SK-N-SH (cell line): Measurements from ENCODE around the gene GLIS1. TPM values are rescaled to one million over a fixed set of nuclear protein-coding genes. Genes with fewer than 3 reads are reported as not detected.

Source experiments
- CTCF ChIA-PET: fragments of 300-600, 350-600 bp; formaldehyde crosslinking; extraction: SDS; loops from one replicate; lab custom pipeline; 2021; lab: Yijun Ruan, JAX
- POLR2A ChIA-PET: fragments of 350-600 bp; sonication (Branson Sonifier 250); formaldehyde crosslinking; extraction: SDS; loops from one replicate; lab custom pipeline; 2020; ENCODE audit warnings: antibody characterized with exemption, inconsistent platforms; lab: Yijun Ruan, JAX
- DNase-seq: peaks from one replicate; pipeline ENCODE4 v3.0.0; 2012
- H2AFZ ChIP-seq: fragments of 200-600 bp; sonication (generic); 2 replicates; pipeline ENCODE4 v1.8.1; 2016; ENCODE audit warnings: antibody characterized with exemption, mild to moderate bottlenecking, low read depth
- H3F3A ChIP-seq: fragments of 200-600 bp; sonication (generic); replicated peaks from 2 replicates; pipeline ENCODE3; 2016; ENCODE audit warnings: antibody characterized with exemption, mild to moderate bottlenecking; ENCODE audit not compliant: insufficient read depth
- H3K27ac ChIP-seq, 2 experiments: fragments of 200-500 bp in 1 of 2; fragments of 200-600 bp in 1 of 2; sonication (Bioruptor generic) in 1 of 2; sonication (generic), shearing (Covaris generic) in 1 of 2; 2 replicates each; pipeline versions ENCODE4 v1.5.1 to v1.6.1; 2014 to 2016; ENCODE audit warnings: low read depth in 2 of 2, inconsistent platforms in 1 of 2, low read length in 1 of 2, mild to moderate bottlenecking in 1 of 2, mixed read lengths in 1 of 2
- H3K27me3 ChIP-seq: fragments of 200-600 bp; sonication (generic), shearing (Covaris generic); 2 replicates; pipeline ENCODE4 v1.6.1; 2016; ENCODE audit warnings: mixed run types; ENCODE audit not compliant: insufficient read depth
- H3K36me3 ChIP-seq, 2 experiments: fragments of 200-500 bp in 1 of 2; fragments of 200-600 bp in 1 of 2; sonication (Bioruptor generic) in 1 of 2; sonication (generic) in 1 of 2; replicated peaks in 1 of 2; 2 replicates each; pipeline versions ENCODE3 to v1.5.1; 2014 to 2016; ENCODE audit warnings: low read length in 1 of 2, mild to moderate bottlenecking in 1 of 2; ENCODE audit not compliant: insufficient read depth in 2 of 2, control insufficient read depth in 1 of 2
- H3K4me1 ChIP-seq, 2 experiments: fragments of 200-500 bp in 1 of 2; fragments of 200-600 bp in 1 of 2; sonication (Bioruptor generic) in 1 of 2; sonication (generic), shearing (Covaris generic) in 1 of 2; 2 replicates each; pipeline versions ENCODE4 v1.5.1 to v1.6.1; 2014 to 2016; ENCODE audit warnings: low read depth in 1 of 2, low read length in 1 of 2, mixed run types in 1 of 2; ENCODE audit not compliant: insufficient read depth in 2 of 2, control insufficient read depth in 1 of 2
- H3K4me2 ChIP-seq: fragments of 200-600 bp; sonication (generic), shearing (Covaris generic); 2 replicates; pipeline ENCODE4 v1.6.1; 2017; ENCODE audit warnings: mixed run types
- H3K4me3 ChIP-seq, 2 experiments: fragments of 200-500 bp in 1 of 2; fragments of 200-600 bp in 1 of 2; sonication (Bioruptor generic) in 1 of 2; sonication (generic), shearing (Covaris generic) in 1 of 2; 2 replicates each; pipeline versions ENCODE4 v1.5.1 to v1.8.1; 2014 to 2016; ENCODE audit warnings: low read depth in 2 of 2, inconsistent platforms in 1 of 2, low read length in 1 of 2, mild to moderate bottlenecking in 1 of 2, mixed read lengths in 1 of 2, moderate library complexity in 1 of 2
- H3K79me2 ChIP-seq: fragments of 200-600 bp; sonication (generic); 2 replicates; pipeline ENCODE4 v1.8.1; 2017; ENCODE audit warnings: mild to moderate bottlenecking; ENCODE audit not compliant: insufficient read depth
- H3K9ac ChIP-seq: fragments of 200-600 bp; sonication (generic); 2 replicates; pipeline ENCODE4 v1.6.1; 2017; ENCODE audit warnings: mixed run types
- H3K9me2 ChIP-seq: fragments of 200-600 bp; sonication (generic); 2 replicates; pipeline ENCODE4 v1.6.1; 2017; ENCODE audit warnings: mixed run types
- H3K9me3 ChIP-seq: fragments of 200-600 bp; sonication (generic); 2 replicates; pipeline ENCODE4 v1.6.1; 2017; ENCODE audit warnings: mixed run types, mild to moderate bottlenecking, moderate library complexity
- H4K20me1 ChIP-seq: fragments of 200-600 bp; sonication (generic); 2 replicates; pipeline ENCODE4 v1.6.1; 2017; ENCODE audit warnings: mild to moderate bottlenecking, mixed run types; ENCODE audit not compliant: insufficient read depth
- EP300 ChIP-seq, 2 experiments: IDR thresholded peaks; 2 replicates each; pipeline versions ENCODE4 v1.4.0 to v1.6.1; 2012; ENCODE audit warnings: borderline replicate concordance in 1 of 2, low read depth in 1 of 2, low read length in 1 of 2
- FOSL2 ChIP-seq: IDR thresholded peaks from 2 replicates; pipeline ENCODE4 v1.4.0; 2012; ENCODE audit warnings: low read depth, mild to moderate bottlenecking, moderate library complexity, borderline replicate concordance
- FOXJ3 ChIP-seq: sonication (generic); formaldehyde crosslinking; IDR thresholded peaks from 2 replicates; pipeline ENCODE4 v1.5.1; 2020; ENCODE audit warnings: mild to moderate bottlenecking, missing genetic modification reagents
- FOXM1 ChIP-seq: IDR thresholded peaks from 2 replicates; pipeline ENCODE4 v1.4.0; 2012; ENCODE audit warnings: low read depth, mild to moderate bottlenecking
- JUND ChIP-seq: IDR thresholded peaks from 2 replicates; pipeline ENCODE4 v1.4.0; 2012
- RXRA ChIP-seq: IDR thresholded peaks from 2 replicates; pipeline ENCODE4 v1.4.0; 2012; ENCODE audit warnings: low read depth, mild to moderate bottlenecking, borderline replicate concordance
- SIN3A ChIP-seq: IDR thresholded peaks from 2 replicates; pipeline ENCODE4 v1.6.1; 2012; ENCODE audit warnings: low read depth, mild to moderate bottlenecking, low read length, moderate library complexity, borderline replicate concordance
- SMC3 ChIP-seq: IDR thresholded peaks from 2 replicates; pipeline ENCODE4 v1.6.1; 2012; ENCODE audit warnings: low read depth, low read length, improper control_type of control experiment
- WGBS: methylation state at CpG from one replicate; pipeline ENCODE4 v1.1.6; 2017; ENCODE audit warnings: low lambda C conversion rate; 5-methylcytosine and 5-hydroxymethylcytosine counted together
- polyA plus RNA-seq, 3 experiments: library from polyadenylated mRNA; depleted of rRNA; stranded (reverse); fragments of >200 nt; gene quantifications; 2 replicates each; pipeline ENCODE4 v1.2.3, GENCODE V29; 2012
- TF ChIP-seq, protein P1 (sequence below): IDR thresholded peaks from 2 replicates; pipeline ENCODE4 v1.6.1; 2012; ENCODE audit warnings: mild to moderate bottlenecking, low read depth, low read length, moderate library complexity
- TF ChIP-seq, protein P2 (sequence below): fragments of 200-600 bp; sonication (generic); IDR thresholded peaks from 2 replicates; pipeline ENCODE4 v1.6.1; 2017; ENCODE audit warnings: antibody characterized with exemption, mild to moderate bottlenecking, moderate library complexity
- TF ChIP-seq, protein P3 (sequence below): IDR thresholded peaks from 2 replicates; pipeline ENCODE4 v1.4.0; 2012; ENCODE audit warnings: low read depth, borderline replicate concordance
- TF ChIP-seq, protein P4 (sequence below): IDR thresholded peaks from 2 replicates; pipeline ENCODE4 v1.4.0; 2012; ENCODE audit warnings: low read depth, borderline replicate concordance
- TF ChIP-seq, protein P5 (sequence below): fragments of 150-350 bp; IDR thresholded peaks from 2 replicates; pipeline ENCODE4 v1.6.1; 2017; ENCODE audit warnings: antibody characterized with exemption, low read length, low read depth, borderline replicate concordance

GLIS1 gene
- polyA plus RNA-seq, 1 of the 3 experiments (the other 2 are of a cell fraction) = 0.13 TPM

DNA sequence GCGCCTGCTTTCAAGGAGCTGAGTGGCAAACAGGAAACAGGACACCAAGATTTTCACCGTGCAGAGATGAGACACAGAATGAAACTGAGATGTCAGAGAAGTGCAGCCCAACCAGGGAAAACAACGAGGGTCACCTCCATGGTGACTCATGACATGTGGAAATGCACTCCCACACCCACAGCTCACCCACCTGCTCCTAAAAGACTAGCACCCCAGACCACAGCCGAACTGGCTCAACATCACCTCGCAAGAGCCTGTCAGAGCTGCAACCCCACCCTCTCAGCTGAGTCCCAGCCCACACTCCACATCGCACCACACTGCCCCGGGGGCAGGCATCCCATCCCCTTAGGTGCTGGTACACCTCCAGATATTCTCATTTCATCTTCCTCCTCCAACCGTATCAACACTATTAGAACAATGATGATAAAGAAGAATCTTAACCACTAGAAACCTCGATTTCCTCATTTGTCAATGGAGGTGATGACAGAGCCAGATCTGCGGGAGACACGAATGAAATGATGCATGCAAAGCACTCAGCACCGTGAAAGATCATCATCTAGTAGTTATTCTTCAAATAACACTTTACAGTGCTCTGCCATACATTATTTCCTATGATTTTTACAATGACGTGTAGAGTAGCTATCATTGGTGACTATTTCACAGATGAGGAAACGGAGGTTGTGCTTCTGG, 176.5 kb downstream of the GLIS1 start:
- no peaks in the 10 kb centered on the region for H4K20me1 ChIP-seq
- H3K9ac ChIP-seq = no peak overlapping the region
- no peak overlapping the region for H3K4me3 ChIP-seq
- H3K4me2 ChIP-seq = no peak overlapping the region
- H3K27me3 ChIP-seq = no peaks in the 10 kb centered on the region
- no peaks in the 10 kb centered on the region for H3K9me2 ChIP-seq
- no peak overlapping the region for H3K27ac ChIP-seq
- no peak overlapping the region for H2AFZ ChIP-seq
- 68% methylated on average over 14 of the region's 14 CpGs for WGBS
- H3F3A ChIP-seq = peaks cover 4% of the 10 kb centered on the region
- no peaks in the 10 kb centered on the region for H3K79me2 ChIP-seq
- peaks cover 0 to 49% of the 10 kb centered on the region in 2 experiments; a peak in 2 of 4 replicates for H3K4me1 ChIP-seq
- no peak for TF ChIP-seq SIN3A
- TF ChIP-seq FOXJ3 = no peak
- TF ChIP-seq, protein P1, sequence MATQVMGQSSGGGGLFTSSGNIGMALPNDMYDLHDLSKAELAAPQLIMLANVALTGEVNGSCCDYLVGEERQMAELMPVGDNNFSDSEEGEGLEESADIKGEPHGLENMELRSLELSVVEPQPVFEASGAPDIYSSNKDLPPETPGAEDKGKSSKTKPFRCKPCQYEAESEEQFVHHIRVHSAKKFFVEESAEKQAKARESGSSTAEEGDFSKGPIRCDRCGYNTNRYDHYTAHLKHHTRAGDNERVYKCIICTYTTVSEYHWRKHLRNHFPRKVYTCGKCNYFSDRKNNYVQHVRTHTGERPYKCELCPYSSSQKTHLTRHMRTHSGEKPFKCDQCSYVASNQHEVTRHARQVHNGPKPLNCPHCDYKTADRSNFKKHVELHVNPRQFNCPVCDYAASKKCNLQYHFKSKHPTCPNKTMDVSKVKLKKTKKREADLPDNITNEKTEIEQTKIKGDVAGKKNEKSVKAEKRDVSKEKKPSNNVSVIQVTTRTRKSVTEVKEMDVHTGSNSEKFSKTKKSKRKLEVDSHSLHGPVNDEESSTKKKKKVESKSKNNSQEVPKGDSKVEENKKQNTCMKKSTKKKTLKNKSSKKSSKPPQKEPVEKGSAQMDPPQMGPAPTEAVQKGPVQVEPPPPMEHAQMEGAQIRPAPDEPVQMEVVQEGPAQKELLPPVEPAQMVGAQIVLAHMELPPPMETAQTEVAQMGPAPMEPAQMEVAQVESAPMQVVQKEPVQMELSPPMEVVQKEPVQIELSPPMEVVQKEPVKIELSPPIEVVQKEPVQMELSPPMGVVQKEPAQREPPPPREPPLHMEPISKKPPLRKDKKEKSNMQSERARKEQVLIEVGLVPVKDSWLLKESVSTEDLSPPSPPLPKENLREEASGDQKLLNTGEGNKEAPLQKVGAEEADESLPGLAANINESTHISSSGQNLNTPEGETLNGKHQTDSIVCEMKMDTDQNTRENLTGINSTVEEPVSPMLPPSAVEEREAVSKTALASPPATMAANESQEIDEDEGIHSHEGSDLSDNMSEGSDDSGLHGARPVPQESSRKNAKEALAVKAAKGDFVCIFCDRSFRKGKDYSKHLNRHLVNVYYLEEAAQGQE = no peak
- TF ChIP-seq, protein P2, sequence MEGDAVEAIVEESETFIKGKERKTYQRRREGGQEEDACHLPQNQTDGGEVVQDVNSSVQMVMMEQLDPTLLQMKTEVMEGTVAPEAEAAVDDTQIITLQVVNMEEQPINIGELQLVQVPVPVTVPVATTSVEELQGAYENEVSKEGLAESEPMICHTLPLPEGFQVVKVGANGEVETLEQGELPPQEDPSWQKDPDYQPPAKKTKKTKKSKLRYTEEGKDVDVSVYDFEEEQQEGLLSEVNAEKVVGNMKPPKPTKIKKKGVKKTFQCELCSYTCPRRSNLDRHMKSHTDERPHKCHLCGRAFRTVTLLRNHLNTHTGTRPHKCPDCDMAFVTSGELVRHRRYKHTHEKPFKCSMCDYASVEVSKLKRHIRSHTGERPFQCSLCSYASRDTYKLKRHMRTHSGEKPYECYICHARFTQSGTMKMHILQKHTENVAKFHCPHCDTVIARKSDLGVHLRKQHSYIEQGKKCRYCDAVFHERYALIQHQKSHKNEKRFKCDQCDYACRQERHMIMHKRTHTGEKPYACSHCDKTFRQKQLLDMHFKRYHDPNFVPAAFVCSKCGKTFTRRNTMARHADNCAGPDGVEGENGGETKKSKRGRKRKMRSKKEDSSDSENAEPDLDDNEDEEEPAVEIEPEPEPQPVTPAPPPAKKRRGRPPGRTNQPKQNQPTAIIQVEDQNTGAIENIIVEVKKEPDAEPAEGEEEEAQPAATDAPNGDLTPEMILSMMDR = no peak
- TF ChIP-seq EP300 (IDR thresholded peaks at IDR 0.05; ENCODE audit: borderline replicate concordance in 1 of 2, low read depth in 1 of 2, low read length in 1 of 2) = no peak
- TF ChIP-seq, protein P3, sequence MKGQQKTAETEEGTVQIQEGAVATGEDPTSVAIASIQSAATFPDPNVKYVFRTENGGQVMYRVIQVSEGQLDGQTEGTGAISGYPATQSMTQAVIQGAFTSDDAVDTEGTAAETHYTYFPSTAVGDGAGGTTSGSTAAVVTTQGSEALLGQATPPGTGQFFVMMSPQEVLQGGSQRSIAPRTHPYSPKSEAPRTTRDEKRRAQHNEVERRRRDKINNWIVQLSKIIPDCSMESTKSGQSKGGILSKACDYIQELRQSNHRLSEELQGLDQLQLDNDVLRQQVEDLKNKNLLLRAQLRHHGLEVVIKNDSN = no peak
- no peaks in the 10 kb centered on the region for H3K36me3 ChIP-seq
- POLR2A ChIA-PET = interaction anchor here (0.6 kb wide), 1 partner anchor 131 kb away, joined by 3 read pairs; no protein-coding TSS in a partner anchor
- H3K9me3 ChIP-seq = no peaks in the 10 kb centered on the region
- CTCF ChIA-PET = interaction anchor here (0.9 to 2.4 kb wide), 3 partner anchors 19 to 108 kb away, joined by 3 to 7 read pairs (median 6); no protein-coding TSS in a partner anchor
- no peak for DNase-seq

DNA sequence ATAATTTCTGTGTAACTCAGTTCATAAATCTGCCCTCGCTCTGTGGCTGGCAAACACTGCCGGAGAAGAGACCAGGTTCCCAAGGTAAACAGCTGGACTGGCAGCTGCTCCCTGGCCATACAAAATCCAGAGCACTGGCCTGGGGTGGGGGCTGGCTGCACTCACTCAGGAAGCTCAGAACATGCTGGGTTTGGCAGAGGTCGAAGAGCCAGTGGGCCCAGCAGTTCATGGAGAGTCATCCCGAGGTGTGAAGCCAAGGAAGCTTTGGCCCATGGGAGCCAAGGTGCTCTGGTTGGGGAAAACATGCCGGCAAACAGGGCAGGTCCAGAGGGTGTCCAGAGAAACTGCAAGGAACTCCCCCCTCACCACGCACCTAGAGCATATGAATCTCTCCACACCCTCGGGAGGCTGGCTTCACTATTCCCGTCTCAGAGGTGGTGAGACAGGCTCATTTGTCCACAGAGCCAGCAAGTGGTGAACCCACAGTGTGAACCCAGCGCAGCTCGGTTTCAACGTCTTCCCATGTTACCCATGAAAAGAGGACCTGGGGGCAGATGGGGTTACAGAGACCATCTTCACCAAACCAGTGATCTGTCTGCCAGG, 177.4 kb downstream of the GLIS1 start:
- Histone ChIP-seq H3K9me2 (no peaks in the 10 kb centered on the region), H3K4me3 (no peak overlapping the region), H3K4me2 (no peak overlapping the region), H3K9ac (no peak overlapping the region), H3K9me3 (no peaks in the 10 kb centered on the region), H3K79me2 (no peaks in the 10 kb centered on the region), H3F3A (peaks cover 6% of the 10 kb centered on the region), H4K20me1 (no peaks in the 10 kb centered on the region), H2AFZ (no peak overlapping the region), H3K27ac (peak overlapping the region in 1 of 2 experiments; percentile 40; a peak in 2 of 4 replicates), H3K4me1 (peaks cover 0 to 57% of the 10 kb centered on the region in 2 experiments; a peak in 2 of 4 replicates), H3K36me3 (no peaks in the 10 kb centered on the region), H3K27me3 (no peaks in the 10 kb centered on the region)
- CTCF ChIA-PET = interaction anchor here (1.0 to 2.4 kb wide), 4 partner anchors 10 to 76 kb away, joined by 4 to 7 read pairs (median 5); no protein-coding TSS in a partner anchor
- POLR2A ChIA-PET = interaction anchor here (0.6 to 1.1 kb wide), 4 partner anchors 11 to 130 kb away, joined by 3 to 4 read pairs (median 3); no protein-coding TSS in a partner anchor
- 76% methylated on average over 8 of the region's 11 CpGs for WGBS
- peak; percentile 47 for DNase-seq
- TF ChIP-seq FOXM1 (no peak), SIN3A (no peak), RXRA (no peak), SMC3 (no peak; the same call in 1 of the 2 replicates), JUND (no peak), FOSL2 (no peak)
- TF ChIP-seq, protein P4, sequence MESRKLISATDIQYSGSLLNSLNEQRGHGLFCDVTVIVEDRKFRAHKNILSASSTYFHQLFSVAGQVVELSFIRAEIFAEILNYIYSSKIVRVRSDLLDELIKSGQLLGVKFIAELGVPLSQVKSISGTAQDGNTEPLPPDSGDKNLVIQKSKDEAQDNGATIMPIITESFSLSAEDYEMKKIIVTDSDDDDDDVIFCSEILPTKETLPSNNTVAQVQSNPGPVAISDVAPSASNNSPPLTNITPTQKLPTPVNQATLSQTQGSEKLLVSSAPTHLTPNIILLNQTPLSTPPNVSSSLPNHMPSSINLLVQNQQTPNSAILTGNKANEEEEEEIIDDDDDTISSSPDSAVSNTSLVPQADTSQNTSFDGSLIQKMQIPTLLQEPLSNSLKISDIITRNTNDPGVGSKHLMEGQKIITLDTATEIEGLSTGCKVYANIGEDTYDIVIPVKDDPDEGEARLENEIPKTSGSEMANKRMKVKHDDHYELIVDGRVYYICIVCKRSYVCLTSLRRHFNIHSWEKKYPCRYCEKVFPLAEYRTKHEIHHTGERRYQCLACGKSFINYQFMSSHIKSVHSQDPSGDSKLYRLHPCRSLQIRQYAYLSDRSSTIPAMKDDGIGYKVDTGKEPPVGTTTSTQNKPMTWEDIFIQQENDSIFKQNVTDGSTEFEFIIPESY = no peak
- TF ChIP-seq, protein P5, sequence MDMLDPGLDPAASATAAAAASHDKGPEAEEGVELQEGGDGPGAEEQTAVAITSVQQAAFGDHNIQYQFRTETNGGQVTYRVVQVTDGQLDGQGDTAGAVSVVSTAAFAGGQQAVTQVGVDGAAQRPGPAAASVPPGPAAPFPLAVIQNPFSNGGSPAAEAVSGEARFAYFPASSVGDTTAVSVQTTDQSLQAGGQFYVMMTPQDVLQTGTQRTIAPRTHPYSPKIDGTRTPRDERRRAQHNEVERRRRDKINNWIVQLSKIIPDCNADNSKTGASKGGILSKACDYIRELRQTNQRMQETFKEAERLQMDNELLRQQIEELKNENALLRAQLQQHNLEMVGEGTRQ = no peak
